HTR-8/SVneo (cell line): Measurements from ENCODE around the gene TLL2.
"Not testable (repeated sequence)": the region's sequence is repeated elsewhere in the genome, so short reads cannot be mapped to it uniquely, and the experiment has no call there.

ENCODE experiments used
- DNase-seq: peaks from one replicate; pipeline ENCODE4 v3.0.0; 2011; ENCODE audit warnings: low spot score, mixed read lengths; ENCODE audit not compliant: insufficient read length
- FAIRE-seq: peaks from 2 replicates; lab custom pipeline; 2011; peaks lifted over from hg19 to GRCh38; lab: Jason Lieb, UNC

The TLL2 gene

DNA sequence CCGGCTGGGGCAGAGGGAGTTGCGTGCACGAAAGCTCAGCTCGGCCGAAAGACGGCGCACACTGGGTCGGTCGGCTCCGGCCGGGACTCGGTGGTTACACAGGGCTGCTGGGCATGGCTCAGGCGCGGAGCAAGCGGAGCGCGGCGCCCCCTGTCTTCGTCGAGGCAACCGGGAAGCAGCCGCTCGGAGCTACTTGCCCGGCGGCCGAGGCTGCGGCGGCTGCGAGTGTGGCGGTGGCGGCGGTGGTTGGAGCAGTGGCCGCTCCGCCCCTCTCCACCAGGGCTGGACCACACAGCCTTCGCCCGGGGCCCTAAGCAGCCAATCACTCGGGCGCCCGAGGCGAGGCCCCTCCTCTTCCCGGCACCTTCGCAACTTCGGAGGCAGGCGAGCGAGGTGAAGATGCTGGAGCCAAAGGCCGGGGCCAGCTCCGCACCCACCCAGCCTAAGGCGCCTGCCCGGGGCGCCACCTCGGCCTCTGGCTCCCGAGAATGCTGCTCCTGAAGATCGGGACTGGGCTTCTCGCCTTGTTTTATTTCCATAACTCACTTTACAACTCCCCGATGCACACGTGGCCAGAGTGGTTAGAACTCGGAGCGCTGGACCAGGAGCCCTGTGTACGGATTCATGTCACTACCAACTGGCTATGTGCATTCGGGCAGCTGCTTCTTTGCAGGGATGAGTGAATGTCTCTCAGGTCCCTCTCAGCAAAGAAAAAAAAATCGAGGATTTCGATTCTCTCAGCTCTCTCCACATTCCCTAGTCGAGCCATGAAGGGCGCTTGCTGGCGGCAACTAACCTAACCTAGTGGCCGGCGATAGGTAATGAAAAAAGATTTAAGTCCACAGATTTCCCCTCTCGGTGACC lies at the start of gene TLL2:
TSS of gene TLL2 (minus strand) at position 229 of the 864 bp plus-strand sequence. CDS start 241 bp downstream, outside the sequence.
- peak; percentile 89 for DNase-seq
- no peak for FAIRE-seq

GRCh38 chr10:96560966-96561887 lies 47.5 kb upstream of the TLL2 start:
- FAIRE-seq = no peak
- no peak for DNase-seq

DNA sequence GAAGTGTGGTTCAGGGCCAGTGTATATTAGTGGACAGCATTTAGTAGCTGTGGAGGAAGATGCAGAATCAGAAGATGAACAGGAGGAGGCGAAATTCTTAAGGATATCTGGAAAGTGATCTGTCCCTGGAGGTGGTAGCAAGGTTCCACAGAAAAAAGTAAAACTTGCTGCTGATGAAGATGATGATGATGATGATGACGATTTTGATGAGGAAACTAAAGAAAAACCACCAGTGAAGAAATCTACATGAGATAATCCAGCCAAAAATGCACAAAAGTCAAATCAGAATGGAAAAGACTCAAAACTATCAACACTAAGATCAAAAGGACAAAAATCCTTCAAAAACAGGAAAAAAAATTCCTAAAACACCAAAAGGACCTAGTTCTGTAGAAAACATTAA lies 46.8 kb upstream of the TLL2 start:
- FAIRE-seq = no peak

DNA sequence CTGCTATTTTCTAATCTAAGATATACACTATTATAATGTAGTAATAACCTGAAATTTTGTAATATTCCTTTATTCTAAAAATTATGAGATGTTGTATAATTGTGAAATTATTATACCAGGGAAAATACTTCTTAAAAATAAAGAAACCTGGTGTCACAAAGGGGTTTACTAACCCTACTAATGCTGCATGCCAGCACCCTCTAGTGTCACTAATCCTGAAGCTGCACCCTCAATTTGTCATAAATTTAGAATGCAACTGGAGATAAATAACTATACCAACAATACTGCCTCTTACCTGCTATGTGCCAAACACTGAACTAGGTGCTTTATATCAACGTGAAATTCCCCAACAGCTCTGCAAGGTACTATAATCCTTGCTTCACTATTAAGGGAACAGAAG lies 42.3 kb upstream of the TLL2 start:
- DNase-seq (no peak), FAIRE-seq (no peak)

More for the DNA sequence above, 46.8 kb upstream of the TLL2 start:
- DNase-seq = no peak

DNA sequence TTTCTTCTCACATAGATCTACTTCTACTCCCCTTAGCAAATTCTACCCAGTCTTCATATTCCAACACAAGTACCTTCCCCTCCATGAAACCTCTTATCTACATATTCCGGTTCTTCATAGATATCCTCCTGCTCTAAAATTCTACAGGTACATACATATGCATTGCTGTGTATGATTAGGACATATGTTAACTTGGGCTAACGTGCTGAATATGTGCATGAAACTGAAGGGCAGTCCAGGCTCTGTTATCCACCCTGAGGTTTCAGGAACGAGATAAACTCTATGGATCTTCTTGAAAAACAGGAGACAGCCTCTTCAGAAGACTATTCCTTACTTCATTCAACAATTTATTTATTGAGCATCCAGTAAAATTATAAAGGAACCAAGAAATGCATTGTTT lies 41.6 kb upstream of the TLL2 start:
- no peak for DNase-seq
- no peak for FAIRE-seq

GRCh38 chr10:96548589-96548988 lies 34.9 kb upstream of the TLL2 start:
- DNase-seq (no peak), FAIRE-seq (no peak)

GRCh38 chr10:96545558-96545957 lies 31.8 kb upstream of the TLL2 start:
- not testable (repeated sequence) for FAIRE-seq, DNase-seq

DNA sequence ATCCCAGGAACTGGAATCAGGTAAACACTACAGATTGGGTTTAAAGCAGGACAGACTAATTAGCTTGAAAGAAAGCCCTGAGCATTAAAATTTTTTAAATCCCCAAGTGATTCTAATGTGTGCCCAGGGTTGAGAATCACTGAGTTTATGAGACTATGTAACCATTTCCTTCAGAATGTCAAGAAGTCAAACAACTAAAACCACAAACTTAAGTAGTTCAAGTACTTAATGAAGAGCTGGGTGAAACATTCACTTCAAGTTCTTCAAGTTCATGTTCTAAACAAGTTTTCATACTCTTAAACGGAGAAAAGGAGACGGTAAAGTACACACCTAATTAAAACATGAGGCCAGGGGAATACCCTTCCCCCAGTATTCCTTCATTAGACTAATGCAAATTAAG lies 28.2 kb upstream of the TLL2 start:
- FAIRE-seq (no peak), DNase-seq (no peak)

DNA sequence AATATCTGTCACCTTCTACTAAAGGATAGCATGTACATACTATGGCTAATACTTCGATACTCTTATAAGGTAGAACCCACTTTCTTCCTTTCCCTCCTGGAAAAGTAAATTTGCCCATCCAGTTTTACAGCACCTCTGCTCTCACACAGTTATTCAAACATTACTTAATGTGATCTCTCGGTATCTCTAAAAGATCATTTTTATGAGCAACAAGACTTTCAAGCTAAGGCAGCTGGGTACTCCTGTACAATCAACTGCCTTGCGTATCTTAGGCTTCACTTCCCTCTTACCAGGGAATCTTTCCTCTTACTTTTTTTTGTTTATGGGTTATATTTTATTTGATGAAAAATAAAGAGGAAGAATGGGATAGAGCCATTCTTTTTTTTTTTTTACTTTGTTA lies 26.5 kb upstream of the TLL2 start:
- FAIRE-seq (no peak), DNase-seq (no peak)

GRCh38 chr10:96538683-96539082 lies 25.0 kb upstream of the TLL2 start:
- no peak for DNase-seq
- FAIRE-seq = no peak

DNA sequence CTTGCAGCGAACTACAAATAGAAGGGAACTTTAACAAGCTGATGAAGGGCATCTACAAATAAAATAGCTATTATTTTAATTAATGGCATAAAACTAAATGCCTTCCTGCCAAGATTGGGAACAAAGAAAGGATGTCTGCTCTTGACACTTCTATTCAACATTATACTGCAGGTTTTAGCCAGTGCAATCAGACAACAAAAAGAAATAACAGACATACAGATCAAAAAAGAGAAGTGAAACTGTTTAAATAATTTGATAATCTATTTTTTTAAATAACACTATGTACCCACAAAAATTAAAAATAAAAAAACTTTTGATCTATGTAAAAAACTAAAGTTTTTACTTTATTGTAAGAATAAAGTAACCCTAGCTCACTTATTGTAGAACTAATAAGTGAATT lies 22.4 kb upstream of the TLL2 start:
- FAIRE-seq = no peak
- no peak for DNase-seq

- FAIRE-seq = no peak
- no peak for DNase-seq
Measured at GRCh38 chr10:96532523-96532922, 18.8 kb upstream of the TLL2 start.

GRCh38 chr10:96529634-96530279 lies 16.0 kb upstream of the TLL2 start:
- FAIRE-seq (no peak), DNase-seq (no peak)

DNA sequence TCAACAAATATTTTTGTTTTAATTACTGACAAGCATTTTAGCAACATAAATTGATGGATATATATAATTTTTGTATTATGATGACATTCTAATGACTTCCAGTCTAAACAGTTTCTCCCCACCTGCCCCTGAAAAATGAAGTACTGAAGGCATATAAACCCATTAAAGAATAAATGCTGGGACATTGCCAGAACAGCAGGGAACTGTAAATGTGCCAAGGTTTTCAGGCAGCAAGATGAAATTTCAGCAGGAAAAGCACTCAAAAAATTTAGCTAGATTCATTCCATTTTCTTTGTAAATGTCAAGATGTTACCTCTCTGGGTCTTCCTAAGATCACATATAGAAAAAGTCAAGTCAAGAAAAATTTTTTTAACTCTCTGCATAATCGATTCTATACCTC lies 11.0 kb upstream of the TLL2 start:
- no peak for FAIRE-seq
- DNase-seq = no peak

DNA sequence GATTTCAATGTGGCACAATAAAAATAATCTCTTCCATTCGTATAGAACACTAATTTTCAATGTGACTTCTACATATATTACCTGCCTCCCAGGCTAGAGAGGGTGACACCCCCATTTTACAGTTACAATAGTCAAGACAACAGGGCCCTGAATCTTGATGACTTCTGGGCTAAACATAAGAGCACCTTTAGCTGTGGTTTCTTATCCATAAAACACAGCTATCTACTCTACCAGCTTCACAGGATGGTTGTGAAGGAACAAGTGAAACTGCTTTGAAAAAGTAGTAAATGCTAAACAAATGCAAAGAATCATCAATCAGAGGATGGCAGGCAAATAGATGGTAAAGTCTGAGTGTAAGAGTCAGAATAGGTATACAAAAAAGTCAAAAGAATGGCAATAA lies 3.6 kb upstream of the TLL2 start:
- FAIRE-seq (no peak), DNase-seq (no peak)

DNA sequence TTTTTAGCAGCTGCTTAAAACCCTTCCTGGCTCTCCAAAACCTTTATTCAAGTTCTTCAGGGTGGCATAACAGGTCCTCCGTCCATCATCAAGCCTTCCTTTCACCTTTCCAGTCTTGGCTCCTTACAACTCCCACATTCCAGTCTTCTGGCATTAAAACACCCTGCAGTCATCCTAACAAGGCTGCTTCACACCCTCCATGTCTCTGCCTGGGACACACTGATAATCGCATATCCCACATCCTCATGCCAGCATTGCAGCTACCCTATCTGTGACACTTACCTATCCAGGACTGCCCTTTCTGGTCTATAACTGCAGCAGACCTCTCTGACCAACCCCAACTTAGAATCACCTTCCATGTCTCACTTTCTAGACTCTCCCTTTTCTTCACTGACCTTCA lies 2.6 kb upstream of the TLL2 start:
- DNase-seq (no peak), FAIRE-seq (no peak)

- FAIRE-seq (no peak), DNase-seq (no peak)
Measured at GRCh38 chr10:96513305-96513697, 425 bp downstream of the TLL2 start.

DNA sequence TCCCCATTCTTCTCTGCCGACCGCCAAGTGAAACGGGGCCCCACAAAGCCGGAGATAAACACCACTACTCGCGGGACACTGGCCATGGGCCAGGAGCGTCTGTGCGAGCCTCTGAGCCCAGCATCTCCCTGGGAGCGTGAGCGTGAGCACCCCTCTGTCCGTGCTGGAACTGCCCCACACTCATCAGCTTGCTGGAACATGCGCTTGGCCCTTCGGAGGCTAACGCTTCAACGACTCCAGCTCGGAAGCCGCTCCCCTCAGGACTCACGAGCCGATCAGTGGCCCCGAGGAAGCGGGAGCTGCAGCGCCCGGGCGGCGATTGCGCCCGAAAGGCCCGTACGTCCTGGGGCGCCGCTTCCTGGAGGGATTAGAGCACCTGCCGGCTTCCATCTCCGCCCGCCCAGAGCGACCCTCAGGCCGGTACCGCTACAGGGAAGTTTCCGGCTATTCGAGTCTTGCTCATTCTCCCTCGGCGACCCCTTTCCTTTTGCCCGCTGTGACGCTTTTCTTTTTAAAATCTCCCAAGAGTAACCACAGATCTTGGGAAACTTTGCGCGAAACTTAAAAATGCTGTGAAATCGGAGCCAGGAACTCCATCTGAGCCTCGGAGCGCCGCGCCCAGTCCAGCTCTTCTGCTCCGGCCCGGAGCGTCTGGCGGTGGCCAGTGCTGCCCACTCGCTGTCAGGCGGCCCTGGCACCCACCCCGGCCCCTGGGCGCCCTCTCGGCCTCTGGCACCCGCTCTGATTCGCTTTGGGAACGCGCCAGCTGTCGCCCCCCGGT lies 1.0 kb downstream of the TLL2 start:
- no peak for DNase-seq
- no peak for FAIRE-seq

DNA sequence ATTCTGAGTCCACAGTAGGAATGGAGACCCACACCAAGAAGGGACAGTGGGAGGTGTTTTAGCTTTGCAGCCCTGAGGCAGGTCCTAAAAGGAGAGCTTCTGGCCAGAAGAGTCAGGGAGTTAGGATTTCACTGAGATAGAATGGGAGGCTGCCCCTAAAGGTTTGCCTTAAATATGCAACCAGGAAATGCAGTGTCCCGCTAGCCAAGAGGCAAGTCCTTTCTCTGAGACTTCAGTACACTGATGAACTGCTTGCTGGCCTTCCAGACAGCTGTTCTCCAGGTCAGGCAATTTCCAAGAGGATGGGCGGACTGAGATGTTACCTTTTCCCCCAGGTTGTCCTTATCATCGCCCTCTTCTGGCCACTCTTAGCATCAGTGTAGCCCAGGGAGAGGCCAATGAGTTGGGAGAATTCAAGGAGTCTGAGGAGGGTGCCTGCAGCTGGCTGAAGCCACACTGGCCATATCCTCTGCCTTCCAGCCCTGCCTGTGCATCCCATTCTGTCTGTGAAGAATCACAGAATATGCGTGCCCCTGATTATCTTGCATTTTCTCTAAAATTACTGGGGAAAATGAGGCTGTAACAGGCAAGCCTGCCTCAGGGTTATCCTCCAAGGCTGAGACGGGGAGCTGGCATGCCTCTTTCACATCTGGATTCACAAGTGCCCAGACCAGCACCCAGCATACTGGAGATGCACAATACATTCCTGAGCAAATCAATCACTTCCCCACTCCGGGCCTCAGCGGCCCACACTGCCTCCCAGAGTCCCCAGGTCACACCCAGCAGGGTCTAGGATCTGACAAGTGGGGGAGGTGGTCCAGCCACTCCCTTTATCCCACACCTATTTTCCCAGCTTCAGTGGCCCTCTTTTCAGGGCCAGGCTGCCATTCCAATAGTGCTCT lies 2.4 kb downstream of the TLL2 start:
- FAIRE-seq (no peak), DNase-seq (peak; percentile 54)
